Upper lobe of left lung (tissue), 6 donors: ENCODE measurements around the gene UIMC1. TPM values are rescaled to one million over a fixed set of nuclear protein-coding genes. Genes with fewer than 3 reads are reported as not detected.

Source experiments
- ATAC-seq, 2 donors: fragments of 200-7000 bp; cut with Tn5 transposase; one replicate each; pipeline ENCODE4 v1.9.1; 2022; ENCODE audit warnings: mild to moderate bottlenecking in 2 of 2, moderate library complexity in 2 of 2; ENCODE audit not compliant: low FRiP score in 2 of 2
- DNase-seq, 2 donors: peaks; one replicate each; pipeline ENCODE4 v3.0.0-alpha.2; 2019 to 2020
- H3K27ac ChIP-seq, 4 donors: fragments of 200-600 bp; sonication (generic); one replicate each; pipeline ENCODE4 v1.5.1; 2016 to 2019
- H3K27me3 ChIP-seq, 4 donors: fragments of 200-600 bp; sonication (generic); one replicate each; pipeline ENCODE4 v1.5.1; 2017 to 2019
- H3K36me3 ChIP-seq, 4 donors: fragments of 200-600 bp; sonication (generic); one replicate each; pipeline ENCODE4 v1.5.1; 2016 to 2019
- H3K4me1 ChIP-seq, 4 donors: fragments of 200-600 bp; sonication (generic); one replicate each; pipeline ENCODE4 v1.5.1; 2018 to 2019
- H3K4me3 ChIP-seq, 4 donors: fragments of 200-600 bp; sonication (generic); one replicate each; pipeline ENCODE4 v1.5.1; 2017 to 2019; ENCODE audit warnings: mild to moderate bottlenecking in 2 of 4, moderate library complexity in 1 of 4
- H3K9me3 ChIP-seq, 4 donors: fragments of 200-600 bp; sonication (generic); one replicate each; pipeline ENCODE4 v1.5.1; 2018 to 2019
- EP300 ChIP-seq, 4 donors: sonication (generic); formaldehyde crosslinking; IDR thresholded peaks; one replicate each; pipeline ENCODE4 v1.5.1; 2017; ENCODE audit warnings: antibody characterized with exemption in 4 of 4, control low read depth in 2 of 4
- POLR2A ChIP-seq, 4 donors: fragments of 450-650 bp; IDR thresholded peaks; one replicate each; pipeline ENCODE4 v1.5.1; 2016 to 2017; ENCODE audit warnings: antibody characterized with exemption in 4 of 4, mild to moderate bottlenecking in 2 of 4
- POLR2AphosphoS5 ChIP-seq, 2 donors: sonication (generic); formaldehyde crosslinking; IDR thresholded peaks; one replicate each; pipeline ENCODE4 v1.5.1; 2017; ENCODE audit warnings: antibody characterized with exemption in 2 of 2
- WGBS, 2 donors: methylation state at CpG; one replicate each; pipeline ENCODE4 v1.1.5; 2017 to 2018; 5-methylcytosine and 5-hydroxymethylcytosine counted together
- total RNA-seq, 6 donors: library from RNA; depleted of rRNA in 4 of 6; stranded (reverse); fragments of >200 nt in 4 of 6; gene quantifications; one replicate each; pipeline versions ENCODE4 v1.1.0 to v1.2.1, GENCODE V29; 2016 to 2021
- TF ChIP-seq, protein P1 (sequence below), 6 experiments: fragments of 450-650 bp in 4 of 6; fragments of 200-600 bp in 2 of 6; sonication (generic) in 2 of 6; IDR thresholded peaks; one replicate each; pipeline ENCODE4 v1.5.1; 2016 to 2019; ENCODE audit warnings: antibody characterized with exemption in 6 of 6
- donor health status: DM: no; HTN: no; CAD: no; lungs with moderate emphysema.
- donor health status: DM: no; HTN: yes; CAD: no; lungs with severe emphysema.

Gene UIMC1
- total RNA-seq, 6 donors from 2014 or later = 26.7 to 87.0 (median 37.9) TPM

DNA sequence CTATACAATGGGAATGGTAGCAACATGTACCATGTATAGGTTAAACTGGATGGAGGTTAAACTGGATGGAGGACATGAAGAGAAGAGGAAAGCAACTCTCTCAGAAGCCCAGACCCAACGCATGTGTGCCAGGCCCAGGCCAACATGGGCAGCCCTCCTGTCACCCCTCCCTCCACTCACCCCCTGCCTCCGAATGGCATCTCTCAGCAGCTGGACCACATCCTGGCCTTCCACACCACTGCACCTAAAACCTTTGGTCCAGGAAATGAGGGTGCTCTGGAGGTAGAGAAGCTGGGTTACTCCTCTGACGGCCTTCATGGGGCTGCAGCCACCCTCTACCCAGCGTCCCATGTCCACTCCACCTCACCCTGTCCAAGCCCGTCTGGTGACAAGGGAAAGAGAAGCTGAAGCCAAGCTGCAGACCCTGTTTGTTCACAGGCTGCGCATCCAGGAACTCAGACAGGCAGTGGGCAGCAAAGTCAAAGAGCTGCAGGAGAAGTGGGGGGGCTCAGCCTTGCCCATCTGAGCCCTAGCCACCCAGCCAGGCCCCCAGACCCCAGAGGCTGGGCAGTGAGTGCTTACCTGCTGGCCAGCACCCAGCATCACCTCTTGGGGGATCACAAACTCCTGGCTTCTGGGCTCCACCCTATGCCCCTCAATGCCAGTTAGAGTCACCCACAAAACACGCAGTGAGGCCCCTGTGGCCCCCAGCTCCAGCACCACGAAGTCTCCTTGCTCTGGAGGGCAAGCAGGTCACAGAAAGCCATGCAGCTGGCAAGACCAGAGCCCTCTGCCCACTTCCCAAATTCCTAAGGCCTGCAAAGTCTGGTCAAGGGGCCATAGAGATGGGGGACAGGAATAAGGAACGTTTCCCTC, 115.9 kb downstream of the UIMC1 start:
- no peaks in the 10 kb centered on the region for H3K9me3 ChIP-seq
- TF ChIP-seq EP300 (IDR thresholded peaks at IDR 0.05) (no peak), POLR2AphosphoS5 (IDR thresholded peaks at IDR 0.05) (no peak)
- 87 to 90% methylated on average over 8 to 9 of the region's 9 CpGs for WGBS, 2 donors
- H3K4me1 ChIP-seq = peaks cover 0 to 5% (median 1%) of the 10 kb centered on the region in 4 donors
- H3K4me3 ChIP-seq = no peak overlapping the region
- no peak overlapping the region for H3K27ac ChIP-seq
- DNase-seq = peak in 1 of 2 donors; percentile 18
- peaks cover 0 to 8% (median 0%) of the 10 kb centered on the region in 4 donors for H3K36me3 ChIP-seq
- no peaks in the 10 kb centered on the region for H3K27me3 ChIP-seq
- no peak for ATAC-seq

DNA sequence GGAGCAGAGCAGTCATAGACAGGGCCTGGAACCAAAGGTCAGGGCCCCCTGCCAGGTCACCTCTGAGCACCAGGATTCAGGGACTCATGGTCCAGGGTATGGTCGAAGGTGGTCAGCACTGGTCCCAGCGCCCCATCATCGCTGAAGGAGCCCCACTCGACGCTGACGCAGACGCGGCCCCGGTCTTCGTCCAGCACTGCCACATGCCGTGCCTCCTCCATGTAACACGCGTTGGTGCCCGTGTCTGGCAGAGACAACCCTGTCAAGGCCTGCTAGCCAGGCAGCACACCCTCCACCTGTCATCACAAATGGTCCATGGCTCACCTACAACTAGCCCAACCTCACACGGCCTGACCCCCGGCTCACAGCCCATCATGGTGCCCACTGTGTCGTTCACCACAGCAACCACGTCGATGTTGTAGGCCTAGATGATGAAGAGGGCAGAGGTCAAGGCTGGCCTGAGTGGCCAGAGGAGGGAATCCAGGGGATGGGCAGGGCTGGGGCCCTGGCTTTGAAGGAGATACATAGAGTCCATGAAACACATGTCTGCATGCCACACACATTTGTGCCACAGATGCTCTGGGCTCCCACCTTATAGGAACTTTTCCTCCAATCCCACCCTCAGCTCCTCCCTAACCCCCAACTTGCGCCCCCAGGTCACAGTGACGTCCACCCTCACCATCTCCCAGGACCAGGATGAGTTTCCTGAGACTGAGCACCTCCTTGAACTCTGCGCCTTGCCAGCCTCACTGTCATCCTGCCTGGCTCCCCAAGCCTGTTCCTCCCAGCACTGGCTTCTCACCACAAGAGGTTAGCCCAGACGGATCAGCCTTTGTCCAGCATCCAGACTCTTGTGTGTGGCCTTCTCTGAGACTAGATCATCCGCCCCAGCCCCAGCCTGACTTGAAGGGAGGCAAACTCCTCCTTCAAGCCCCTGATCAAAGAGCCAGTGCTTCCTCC, 117.0 kb downstream of the UIMC1 start:
- peaks cover 0 to 8% (median 0%) of the 10 kb centered on the region in 4 donors for H3K36me3 ChIP-seq
- peak; percentile 18 to 52 for DNase-seq

DNA sequence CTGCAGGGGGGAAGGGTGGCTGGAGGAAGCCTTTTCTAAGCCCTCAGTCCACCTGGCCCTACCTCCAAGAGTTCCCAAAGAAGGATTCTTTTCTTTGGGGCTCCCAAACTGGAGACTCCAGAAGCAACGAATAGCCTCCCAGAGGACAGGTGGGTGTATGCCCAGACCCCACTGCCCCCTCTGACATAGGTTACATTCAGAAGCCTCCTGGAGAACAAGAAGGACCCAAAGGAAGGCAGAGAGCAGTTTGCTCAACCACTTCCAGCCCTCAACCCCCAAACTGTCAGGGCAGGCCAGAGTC, 117.8 kb downstream of the UIMC1 start:
- no peak for TF ChIP-seq EP300 (IDR thresholded peaks at IDR 0.05)
- no peak for TF ChIP-seq POLR2A (IDR thresholded peaks at IDR 0.05)
- TF ChIP-seq POLR2AphosphoS5 (IDR thresholded peaks at IDR 0.05) = no peak
- TF ChIP-seq, protein P1, sequence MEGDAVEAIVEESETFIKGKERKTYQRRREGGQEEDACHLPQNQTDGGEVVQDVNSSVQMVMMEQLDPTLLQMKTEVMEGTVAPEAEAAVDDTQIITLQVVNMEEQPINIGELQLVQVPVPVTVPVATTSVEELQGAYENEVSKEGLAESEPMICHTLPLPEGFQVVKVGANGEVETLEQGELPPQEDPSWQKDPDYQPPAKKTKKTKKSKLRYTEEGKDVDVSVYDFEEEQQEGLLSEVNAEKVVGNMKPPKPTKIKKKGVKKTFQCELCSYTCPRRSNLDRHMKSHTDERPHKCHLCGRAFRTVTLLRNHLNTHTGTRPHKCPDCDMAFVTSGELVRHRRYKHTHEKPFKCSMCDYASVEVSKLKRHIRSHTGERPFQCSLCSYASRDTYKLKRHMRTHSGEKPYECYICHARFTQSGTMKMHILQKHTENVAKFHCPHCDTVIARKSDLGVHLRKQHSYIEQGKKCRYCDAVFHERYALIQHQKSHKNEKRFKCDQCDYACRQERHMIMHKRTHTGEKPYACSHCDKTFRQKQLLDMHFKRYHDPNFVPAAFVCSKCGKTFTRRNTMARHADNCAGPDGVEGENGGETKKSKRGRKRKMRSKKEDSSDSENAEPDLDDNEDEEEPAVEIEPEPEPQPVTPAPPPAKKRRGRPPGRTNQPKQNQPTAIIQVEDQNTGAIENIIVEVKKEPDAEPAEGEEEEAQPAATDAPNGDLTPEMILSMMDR (IDR thresholded peaks at IDR 0.05) = no peak
- Histone ChIP-seq H3K4me3 (no peak overlapping the region), H3K27ac (no peak overlapping the region), H3K27me3 (no peaks in the 10 kb centered on the region), H3K9me3 (no peaks in the 10 kb centered on the region), H3K36me3 (peaks cover 0 to 8% (median 0%) of the 10 kb centered on the region in 4 donors), H3K4me1 (no peaks in the 10 kb centered on the region)
- ATAC-seq (no peak), DNase-seq (no peak)
- WGBS, 2 donors = 67 to 95% methylated on average over 1 of the region's 1 CpG

More for the DNA sequence above, 117.0 kb downstream of the UIMC1 start:
- Histone ChIP-seq H3K4me1 (peaks cover 0 to 5% (median 0%) of the 10 kb centered on the region in 4 donors), H3K9me3 (no peaks in the 10 kb centered on the region), H3K27me3 (no peaks in the 10 kb centered on the region), H3K4me3 (no peak overlapping the region), H3K27ac (no peak overlapping the region)
- ATAC-seq = no peak
- WGBS, 2 donors = 88 to 92% methylated on average over 19 to 24 of the region's 24 CpGs
- TF ChIP-seq POLR2AphosphoS5 (IDR thresholded peaks at IDR 0.05) (no peak), EP300 (IDR thresholded peaks at IDR 0.05) (no peak), POLR2A (IDR thresholded peaks at IDR 0.05) (no peak)
- TF ChIP-seq, protein P1 (IDR thresholded peaks at IDR 0.05) = no peak

DNA sequence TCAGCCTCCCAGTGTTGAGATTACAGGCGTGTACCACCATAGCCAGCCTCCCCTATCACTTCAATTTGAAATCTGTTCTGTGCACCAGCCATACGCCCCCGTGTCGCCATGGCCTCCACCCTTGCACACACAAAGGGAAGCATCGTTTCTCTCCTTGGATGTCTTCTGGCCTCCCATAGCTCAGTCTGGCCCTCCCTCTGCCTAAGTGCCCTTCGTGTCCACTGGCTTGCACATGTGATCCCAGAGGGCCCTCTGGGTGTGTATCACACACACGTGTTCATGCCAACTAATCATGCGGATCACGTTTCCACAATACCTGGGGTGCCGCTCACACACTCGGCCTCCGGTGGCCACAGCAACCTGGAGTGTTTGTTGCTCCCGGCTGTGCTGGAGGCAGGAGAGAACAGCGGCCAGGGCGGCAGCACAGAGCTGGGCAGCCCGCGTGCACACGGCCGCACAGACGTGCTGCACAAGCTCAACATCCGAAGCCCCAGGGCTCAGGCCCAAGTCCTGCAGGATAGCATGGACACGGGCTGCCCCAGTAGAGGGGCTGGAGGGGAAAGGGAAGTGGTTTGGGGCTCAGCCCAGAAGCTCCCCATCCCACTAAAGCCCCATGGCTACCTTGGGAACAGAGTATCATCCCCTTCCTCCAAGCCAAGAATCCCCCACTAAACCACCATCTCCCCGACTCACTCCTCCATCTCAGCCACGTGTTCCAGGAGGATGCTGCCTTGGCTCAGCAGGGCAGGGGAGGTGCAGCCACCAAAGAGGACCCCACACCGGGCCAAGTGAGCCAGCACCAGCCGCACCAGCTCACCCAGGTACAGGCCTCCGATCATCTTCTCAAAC, 118.3 kb downstream of the UIMC1 start:
- TF ChIP-seq POLR2A (IDR thresholded peaks at IDR 0.05) (no peak), POLR2AphosphoS5 (IDR thresholded peaks at IDR 0.05) (no peak), EP300 (IDR thresholded peaks at IDR 0.05) (no peak)
- TF ChIP-seq, protein P1 (IDR thresholded peaks at IDR 0.05) = no peak
- Histone ChIP-seq H3K27ac (no peak overlapping the region), H3K36me3 (peaks cover 0 to 8% (median 0%) of the 10 kb centered on the region in 4 donors), H3K9me3 (no peaks in the 10 kb centered on the region), H3K27me3 (no peaks in the 10 kb centered on the region), H3K4me3 (no peak overlapping the region), H3K4me1 (no peaks in the 10 kb centered on the region)
- DNase-seq = peak in 1 of 2 donors; percentile 12
- 92% methylated on average over 9 to 27 of the region's 27 CpGs for WGBS, 2 donors
- ATAC-seq = no peak
